A549 (cell line): ENCODE data around the gene TEX264.

Source experiments
- BHLHE40 ChIP-seq: IDR thresholded peaks from 2 replicates; pipeline ENCODE4 v1.6.1; 2012; ENCODE audit warnings: low read depth, low read length, inconsistent platforms
- CBX2 ChIP-seq: fragments of 200-600 bp; sonication (generic); IDR thresholded peaks from 2 replicates; pipeline ENCODE4 v1.6.1; 2016; ENCODE audit warnings: low read depth, mild to moderate bottlenecking, borderline replicate concordance
- HDAC2 ChIP-seq: fragments of 200-600 bp; sonication (generic); IDR thresholded peaks from 2 replicates; pipeline ENCODE4 v1.6.1; 2016
- JUNB ChIP-seq: fragments of >200 bp; sonication (Bioruptor Twin); formaldehyde crosslinking; IDR thresholded peaks from 2 replicates; pipeline ENCODE4 v1.6.1; 2016
- POLR2A ChIP-seq: IDR thresholded peaks from 2 replicates; pipeline ENCODE4 v1.6.1; 2012; ENCODE audit warnings: mild to moderate bottlenecking, low read length
- TF ChIP-seq, protein P1 (sequence below): IDR thresholded peaks from 2 replicates; pipeline ENCODE4 v1.6.1; 2012

DNA sequence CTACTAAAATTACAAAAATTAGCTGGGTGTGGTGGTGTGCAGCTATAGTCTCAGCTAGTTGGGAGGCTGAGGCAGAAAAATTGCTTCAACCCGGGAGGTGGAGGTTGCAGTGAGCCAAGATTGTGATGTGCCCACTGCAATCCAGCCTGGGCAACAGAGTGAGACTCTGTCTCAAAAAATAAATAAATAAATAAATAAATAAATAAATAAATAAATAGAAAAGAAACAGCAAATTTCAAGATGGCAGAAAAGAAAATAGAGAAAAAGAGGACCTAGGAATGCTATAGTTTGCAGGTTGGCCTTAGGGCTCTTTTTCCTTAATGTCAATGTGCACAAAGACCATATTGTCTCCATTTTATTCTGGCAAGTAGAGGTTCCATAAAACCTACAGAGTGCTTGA is 79.8 kb downstream of the TEX264 start:
- TF ChIP-seq HDAC2 (no peak), CBX2 (no peak), BHLHE40 (no peak), POLR2A (no peak), JUNB (no peak)
- TF ChIP-seq, protein P1, sequence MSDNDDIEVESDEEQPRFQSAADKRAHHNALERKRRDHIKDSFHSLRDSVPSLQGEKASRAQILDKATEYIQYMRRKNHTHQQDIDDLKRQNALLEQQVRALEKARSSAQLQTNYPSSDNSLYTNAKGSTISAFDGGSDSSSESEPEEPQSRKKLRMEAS = no peak
